ENCODE measurements around the gene FRMD4B. TPM values are rescaled to one million over a fixed set of nuclear protein-coding genes. Genes with fewer than 3 reads are reported as not detected.

The FRMD4B gene
- total RNA-seq, 1 donor from 2014 or later, result 17.3 TPM

DNA sequence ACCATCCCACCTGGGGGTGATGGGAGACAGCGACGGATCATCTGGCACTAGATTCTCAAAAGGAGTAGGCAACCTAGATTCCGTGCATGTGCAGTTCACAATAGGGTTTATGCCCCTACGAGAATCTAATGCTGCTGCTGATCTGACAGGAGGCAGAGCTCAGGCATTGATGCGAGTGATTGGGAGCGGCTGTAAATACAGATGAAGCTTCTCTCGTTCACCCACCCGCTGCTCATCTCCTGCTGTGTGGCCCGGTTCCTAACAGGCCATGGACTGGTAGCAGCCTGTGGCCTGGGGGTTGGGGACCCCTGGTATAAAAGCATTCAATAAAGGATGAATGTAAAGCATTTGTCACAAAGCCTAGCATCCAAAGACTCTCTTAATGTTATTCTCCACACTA is 126.8 kb downstream of the FRMD4B start:
- TF ChIP-seq EZH2 (IDR thresholded peaks at IDR 0.05) (no peak), CTCF (IDR thresholded peaks at IDR 0.05) (no peak), EZH2phosphoT487 (IDR thresholded peaks at IDR 0.05) (no peak)
- H3K27me3 ChIP-seq, result no peaks in the 10 kb centered on the region
- no peaks in the 10 kb centered on the region for H4K20me1 ChIP-seq (ENCODE audit: low read depth)
- Mint-ChIP-seq H3K4me3 (no peak overlapping the region), H3K27ac (no peak overlapping the region), H3K27me3 (ENCODE audit: insufficient read depth, low read depth) (peaks cover 5% of the 10 kb centered on the region), H3K9me3 (peaks cover 3% of the 10 kb centered on the region), H3K4me1 (no peaks in the 10 kb centered on the region), H3K36me3 (no peaks in the 10 kb centered on the region)
- H3K36me3 ChIP-seq, result no peaks in the 10 kb centered on the region
- H3K9ac ChIP-seq, result no peak overlapping the region
- H3K4me3 ChIP-seq, result no peak overlapping the region
- no peak overlapping the region for H3K27ac ChIP-seq
- H2AFZ ChIP-seq (replicated peaks), result no peak overlapping the region
- H3F3A ChIP-seq (ENCODE audit: low read depth), result no peaks in the 10 kb centered on the region
- H3K9me3 ChIP-seq (ENCODE audit: low read depth), result no peaks in the 10 kb centered on the region
- no peaks in the 10 kb centered on the region for H3K4me1 ChIP-seq
- H3K4me2 ChIP-seq, result no peak overlapping the region
- no peak for DNase-seq (ENCODE audit: low spot score)
- no peaks in the 10 kb centered on the region for H3K79me2 ChIP-seq (ENCODE audit: low read depth)

- Histone ChIP-seq H3K9ac (no peak overlapping the region), H3K36me3 (no peaks in the 10 kb centered on the region), H3K9me3 (ENCODE audit: low read depth) (no peaks in the 10 kb centered on the region), H4K20me1 (ENCODE audit: low read depth) (no peaks in the 10 kb centered on the region), H2AFZ (replicated peaks) (no peak overlapping the region), H3F3A (ENCODE audit: low read depth) (peaks cover 9% of the 10 kb centered on the region), H3K4me1 (peaks cover 17% of the 10 kb centered on the region), H3K4me2 (no peak overlapping the region), H3K79me2 (ENCODE audit: low read depth) (no peaks in the 10 kb centered on the region), H3K27me3 (no peaks in the 10 kb centered on the region), H3K27ac (no peak overlapping the region), H3K4me3 (no peak overlapping the region)
- H3K9me3 Mint-ChIP-seq, result peaks cover 1% of the 10 kb centered on the region
- peaks cover 2% of the 10 kb centered on the region for H3K27me3 Mint-ChIP-seq (ENCODE audit: insufficient read depth, low read depth)
- H3K4me3 Mint-ChIP-seq, result no peak overlapping the region
- DNase-seq (ENCODE audit: low spot score), result no peak
- no peak for TF ChIP-seq CTCF (IDR thresholded peaks at IDR 0.05)
- TF ChIP-seq EZH2phosphoT487 (IDR thresholded peaks at IDR 0.05), result no peak
- TF ChIP-seq EZH2 (IDR thresholded peaks at IDR 0.05), result no peak
- peaks cover 14% of the 10 kb centered on the region for H3K4me1 Mint-ChIP-seq
- H3K27ac Mint-ChIP-seq, result no peak overlapping the region
- no peaks in the 10 kb centered on the region for H3K36me3 Mint-ChIP-seq
Observed at GRCh38 chr3:69255928-69256327, 130.0 kb downstream of the FRMD4B start.

GRCh38 chr3:69254351-69254750 is 131.5 kb downstream of the FRMD4B start:
- Histone ChIP-seq H3K36me3 (no peaks in the 10 kb centered on the region), H3K4me1 (peaks cover 31% of the 10 kb centered on the region), H3K27ac (no peak overlapping the region), H3K79me2 (ENCODE audit: low read depth) (no peaks in the 10 kb centered on the region), H3K27me3 (no peaks in the 10 kb centered on the region), H3F3A (ENCODE audit: low read depth) (peaks cover 23% of the 10 kb centered on the region), H2AFZ (replicated peaks) (no peak overlapping the region), H3K4me2 (no peak overlapping the region), H3K9me3 (ENCODE audit: low read depth) (no peaks in the 10 kb centered on the region), H4K20me1 (ENCODE audit: low read depth) (no peaks in the 10 kb centered on the region), H3K9ac (no peak overlapping the region), H3K4me3 (no peak overlapping the region)
- Mint-ChIP-seq H3K27ac (no peak overlapping the region), H3K36me3 (no peaks in the 10 kb centered on the region), H3K4me1 (peaks cover 21% of the 10 kb centered on the region), H3K27me3 (ENCODE audit: insufficient read depth, low read depth) (peaks cover 5% of the 10 kb centered on the region), H3K9me3 (no peaks in the 10 kb centered on the region), H3K4me3 (no peak overlapping the region)
- TF ChIP-seq EZH2phosphoT487 (IDR thresholded peaks at IDR 0.05) (no peak), EZH2 (IDR thresholded peaks at IDR 0.05) (no peak), CTCF (IDR thresholded peaks at IDR 0.05) (no peak)
- no peak for DNase-seq (ENCODE audit: low spot score)

Data from neural progenitor cell (in vitro differentiated cells).